GM23338 (cell line): ENCODE results near the gene WSCD1. TPM values are rescaled to one million over a fixed set of nuclear protein-coding genes. Genes with fewer than 3 reads are reported as not detected.

Source experiments
- ATAC-seq: fragments of 200-7000 bp; cut with Tn5 transposase; 3 replicates; pipeline ENCODE4 v1.9.1; 2020
- DNase-seq: peaks from one replicate; pipeline ENCODE4 v3.0.0-alpha.2; 2015; ENCODE audit warnings: low spot score
- H2AFZ ChIP-seq: fragments of 200-600 bp; sonication (generic); 2 replicates; pipeline ENCODE4 v1.8.0; 2016; ENCODE audit warnings: antibody characterized with exemption, mild to moderate bottlenecking, moderate library complexity
- H3F3A ChIP-seq: fragments of 200-600 bp; sonication (generic); replicated peaks from 2 replicates; pipeline ENCODE4 v1.8.0; 2017; ENCODE audit warnings: antibody characterized with exemption, mixed run types, low read depth
- H3K27ac ChIP-seq: fragments of 200-600 bp; sonication (generic); 2 replicates; pipeline ENCODE4 v1.6.1; 2016; ENCODE audit warnings: low read depth
- H3K27me3 ChIP-seq: fragments of 200-600 bp; sonication (generic); 2 replicates; pipeline ENCODE4 v1.8.0; 2016; ENCODE audit warnings: mild to moderate bottlenecking, mixed run types, moderate library complexity; ENCODE audit not compliant: insufficient read depth
- H3K36me3 ChIP-seq: fragments of 200-600 bp; sonication (generic); 2 replicates; pipeline ENCODE4 v1.8.0; 2016; ENCODE audit warnings: mild to moderate bottlenecking; ENCODE audit not compliant: insufficient read depth
- H3K4me1 ChIP-seq: fragments of 200-600 bp; sonication (generic); 2 replicates; pipeline ENCODE4 v1.8.0; 2016; ENCODE audit warnings: mild to moderate bottlenecking, moderate library complexity; ENCODE audit not compliant: insufficient read depth
- H3K4me2 ChIP-seq: fragments of 200-600 bp; sonication (generic); 2 replicates; pipeline ENCODE4 v1.7.1; 2017; ENCODE audit warnings: mixed run types
- H3K4me3 ChIP-seq: fragments of 200-600 bp; sonication (generic); 2 replicates; pipeline ENCODE4 v1.6.1; 2016; ENCODE audit warnings: mixed run types
- H3K79me2 ChIP-seq: fragments of 200-600 bp; sonication (generic); replicated peaks from 2 replicates; pipeline ENCODE4 v1.8.0; 2017; ENCODE audit warnings: mild to moderate bottlenecking; ENCODE audit not compliant: insufficient read depth
- H3K9me2 ChIP-seq: fragments of 200-600 bp; sonication (generic); 2 replicates; pipeline ENCODE4 v1.8.0; 2017; ENCODE audit not compliant: insufficient read depth
- H4K20me1 ChIP-seq: fragments of 200-600 bp; sonication (generic); replicated peaks from 2 replicates; pipeline ENCODE4 v1.8.0; 2017; ENCODE audit warnings: mild to moderate bottlenecking; ENCODE audit not compliant: insufficient read depth
- H3K27ac Mint-ChIP-seq: 2 replicates; pipeline ENCODE4 v1.8.0; 2020; ENCODE audit warnings: inconsistent platforms, mild to moderate bottlenecking, moderate library complexity, mixed read lengths
- H3K27me3 Mint-ChIP-seq: 3 replicates; pipeline ENCODE4 v1.8.0; 2022; ENCODE audit warnings: low read depth, mild to moderate bottlenecking, moderate library complexity, mixed read lengths, inconsistent platforms; ENCODE audit not compliant: insufficient read depth, poor library complexity
- H3K36me3 Mint-ChIP-seq: 3 replicates; pipeline ENCODE4 v1.8.0; 2021; ENCODE audit warnings: low read depth, mild to moderate bottlenecking, inconsistent platforms, moderate library complexity, mixed read lengths
- H3K4me1 Mint-ChIP-seq: 3 replicates; pipeline ENCODE4 v1.8.0; 2020; ENCODE audit warnings: mild to moderate bottlenecking, inconsistent platforms, mixed read lengths
- H3K4me3 Mint-ChIP-seq: 3 replicates; pipeline ENCODE4 v1.8.0; 2021; ENCODE audit warnings: moderate library complexity, mild to moderate bottlenecking, inconsistent platforms, mixed read lengths
- H3K9me3 Mint-ChIP-seq: 3 replicates; pipeline ENCODE4 v1.8.0; 2020; ENCODE audit warnings: moderate library complexity, mild to moderate bottlenecking, inconsistent platforms, mixed read lengths
- CREB1 ChIP-seq: fragments of 250-450 bp; sonication (Bioruptor Pico); IDR thresholded peaks from 2 replicates; pipeline ENCODE4 v1.5.0; 2020; ENCODE audit warnings: low read depth, mild to moderate bottlenecking, moderate library complexity
- CTCF ChIP-seq, 2 experiments: fragments of 200-600 bp in 1 of 2; sonication (generic) in 1 of 2; conservative IDR thresholded peaks; 2 replicates each; pipeline versions ENCODE4 v1.5.1 to v1.6.1; 2016 to 2017; ENCODE audit warnings: antibody characterized with exemption in 2 of 2, low read depth in 2 of 2, mild to moderate bottlenecking in 2 of 2, moderate library complexity in 1 of 2
- ETS1 ChIP-seq: IDR thresholded peaks from 2 replicates; pipeline ENCODE4 v1.6.1; 2016; ENCODE audit warnings: antibody characterized with exemption
- EZH2 ChIP-seq: fragments of 200-600 bp; sonication (generic); IDR thresholded peaks from one replicate; pipeline ENCODE4 v1.8.0; 2017; ENCODE audit warnings: antibody characterized with exemption, mild to moderate bottlenecking, low read depth; ENCODE audit not compliant: unreplicated experiment
- EZH2phosphoT487 ChIP-seq: fragments of 200-600 bp; sonication (generic); IDR thresholded peaks from one replicate; pipeline ENCODE4 v1.8.1; 2018; ENCODE audit warnings: antibody characterized with exemption; ENCODE audit not compliant: unreplicated experiment
- JUNB ChIP-seq: IDR thresholded peaks from one replicate; pipeline ENCODE4 v1.6.1; 2016; ENCODE audit warnings: antibody characterized with exemption; ENCODE audit not compliant: unreplicated experiment
- NANOG ChIP-seq: IDR thresholded peaks from 2 replicates; pipeline ENCODE4 v1.6.1; 2016; ENCODE audit warnings: antibody characterized with exemption, borderline replicate concordance
- POLR2AphosphoS5 ChIP-seq: IDR thresholded peaks from 2 replicates; pipeline ENCODE4 v1.6.1; 2016; ENCODE audit warnings: antibody characterized with exemption, low read depth
- REST ChIP-seq: IDR thresholded peaks from one replicate; pipeline ENCODE4 v1.6.1; 2018; ENCODE audit warnings: antibody characterized with exemption; ENCODE audit not compliant: unreplicated experiment
- STAT1 ChIP-seq: IDR thresholded peaks from one replicate; pipeline ENCODE4 v1.6.1; 2016; ENCODE audit warnings: antibody characterized with exemption; ENCODE audit not compliant: unreplicated experiment
- ZNF114 ChIP-seq: fragments of 250-450 bp; sonication (Bioruptor Pico); IDR thresholded peaks from 2 replicates; pipeline ENCODE4 v1.5.0; 2020; ENCODE audit warnings: mild to moderate bottlenecking, moderate library complexity
- ZNF331 ChIP-seq: fragments of 250-450 bp; sonication (Bioruptor Pico); IDR thresholded peaks from 2 replicates; pipeline ENCODE4 v1.5.0; 2020; ENCODE audit warnings: low read depth, mild to moderate bottlenecking, moderate library complexity
- polyA plus RNA-seq: library from polyadenylated mRNA; unstranded; fragments of >200 nt; fragmentation: Nextera tagmentation; extraction: Ambion mirVana; gene quantifications from 2 replicates; pipeline ENCODE4 v1.2.1, GENCODE V29; 2016
- total RNA-seq: library from RNA; depleted of rRNA; stranded (reverse); fragments of >200 nt; shearing (Covaris generic); gene quantifications from 2 replicates; pipeline ENCODE4 v1.2.3, GENCODE V29; 2014

WSCD1 gene
- total and polyA plus RNA-seq, 2 experiments from 2014 or later: 6.1 to 38.9 TPM

DNA sequence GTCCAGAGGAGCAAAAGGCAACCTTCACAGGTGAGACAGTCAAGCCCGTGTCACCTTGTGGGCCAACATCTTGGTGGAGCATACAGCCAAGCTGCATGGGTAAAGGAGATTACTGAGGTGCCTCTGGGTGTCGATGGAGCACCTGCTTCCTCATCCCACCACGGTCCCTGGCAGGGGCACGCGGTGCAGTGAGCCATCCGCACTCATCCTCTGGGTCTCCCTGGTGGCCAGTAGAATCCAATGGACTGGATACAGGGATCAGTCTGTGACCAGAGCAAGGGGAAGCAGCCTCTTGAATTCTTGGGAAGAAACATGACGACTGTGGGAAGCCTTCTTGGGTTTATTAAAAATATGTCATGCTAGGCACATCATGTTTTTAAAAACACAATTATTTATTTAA, 4.8 kb upstream of the WSCD1 start (continued):
- TF ChIP-seq REST (no peak), EZH2phosphoT487 (no peak), CTCF (conservative IDR thresholded peaks at IDR 0.05; ENCODE audit: low read depth in 2 of 2) (no peak), ZNF331 (CRISPR knock-in tag) (no peak), CREB1 (CRISPR knock-in tag) (no peak), ETS1 (no peak), EZH2 (no peak), JUNB (no peak), STAT1 (no peak)

DNA sequence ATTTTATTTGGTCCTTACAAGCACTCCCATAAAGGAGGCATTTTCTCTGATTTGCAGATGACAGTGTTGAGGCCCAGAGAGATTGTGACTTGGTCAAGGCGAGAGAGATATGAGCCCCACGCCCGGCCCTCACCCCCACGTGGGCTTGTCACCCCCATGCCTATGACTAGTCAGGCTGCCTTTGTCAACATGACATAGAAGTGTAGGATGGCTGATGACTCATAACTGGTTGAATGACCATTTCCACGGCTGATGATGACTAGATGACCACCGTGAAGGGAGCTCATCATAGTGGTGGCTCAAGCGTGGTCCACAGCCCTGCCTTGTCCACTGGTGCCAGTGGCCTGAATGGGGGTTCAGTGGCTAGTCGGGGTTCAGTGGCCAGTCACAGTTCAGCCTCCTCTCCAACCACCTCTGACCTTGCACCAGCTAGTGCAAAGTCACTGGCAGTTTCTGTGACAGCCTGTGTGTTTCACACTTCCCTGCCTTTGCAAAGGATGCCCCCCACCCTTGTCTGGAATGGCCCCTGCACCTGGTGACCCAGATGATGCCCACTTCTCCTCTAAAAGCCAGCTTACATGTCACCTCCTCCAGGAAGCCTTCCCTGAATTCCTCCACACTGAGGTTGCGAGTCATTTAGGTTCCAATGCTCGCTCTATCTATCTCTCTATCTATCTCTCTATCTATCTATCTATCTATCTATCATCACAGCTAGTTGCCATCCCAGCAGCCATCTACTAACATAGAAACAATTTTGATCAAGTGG, 3.8 kb upstream of the WSCD1 start:
- Histone ChIP-seq H3K9me2 (no peaks in the 10 kb centered on the region), H3K27me3 (peaks cover 20% of the 10 kb centered on the region), H2AFZ (no peak overlapping the region), H3K4me3 (no peak overlapping the region), H3K79me2 (peaks cover 3% of the 10 kb centered on the region; the same call in 1 of the 2 replicates), H3K4me2 (no peak overlapping the region), H4K20me1 (no peaks in the 10 kb centered on the region), H3K36me3 (no peaks in the 10 kb centered on the region), H3K4me1 (no peaks in the 10 kb centered on the region; the same call in 1 of the 2 replicates), H3F3A (no peaks in the 10 kb centered on the region), H3K27ac (no peak overlapping the region)
- Mint-ChIP-seq H3K36me3 (no peaks in the 10 kb centered on the region; the same call in 2 of the 3 replicates), H3K27me3 (peaks cover 21% of the 10 kb centered on the region), H3K4me3 (no peak overlapping the region), H3K4me1 (peaks cover 15% of the 10 kb centered on the region), H3K27ac (no peak overlapping the region), H3K9me3 (peaks cover 2% of the 10 kb centered on the region; the same call in 2 of the 3 replicates)
- DNase-seq (no peak), ATAC-seq (no peak)
- TF ChIP-seq POLR2AphosphoS5 (no peak), CREB1 (CRISPR knock-in tag) (no peak), EZH2phosphoT487 (no peak), STAT1 (no peak), JUNB (no peak), REST (no peak), ZNF114 (CRISPR knock-in tag) (no peak), ETS1 (no peak), NANOG (no peak), EZH2 (no peak)
